GM23248 (cell line): ENCODE measurements around the gene MALAT1. TPM values are rescaled to one million over a fixed set of nuclear protein-coding genes. Genes with fewer than 3 reads are reported as not detected.

Experiments used
- DNase-seq: peaks from one replicate; pipeline ENCODE4 v3.0.0-alpha.2; 2015
- H2AFZ ChIP-seq: fragments of 200-600 bp; sonication (generic); 2 replicates; pipeline ENCODE4 v1.6.1; 2016; ENCODE audit warnings: antibody characterized with exemption
- H3F3A ChIP-seq: fragments of 200-600 bp; sonication (generic); 2 replicates; pipeline ENCODE4 v1.6.1; 2016; ENCODE audit warnings: mild to moderate bottlenecking, antibody characterized with exemption, mixed run types; ENCODE audit not compliant: insufficient read depth
- H3K27ac ChIP-seq: fragments of 200-600 bp; sonication (generic); 2 replicates; pipeline ENCODE4 v1.5.1; 2016; ENCODE audit warnings: mild to moderate bottlenecking
- H3K27me3 ChIP-seq: fragments of 200-600 bp; sonication (generic); replicated peaks from 2 replicates; pipeline ENCODE4 v1.6.1; 2016; ENCODE audit warnings: mild to moderate bottlenecking; ENCODE audit not compliant: insufficient read depth
- H3K36me3 ChIP-seq: fragments of 200-600 bp; sonication (generic); 2 replicates; pipeline ENCODE4 v1.6.1; 2016; ENCODE audit warnings: low read depth, mild to moderate bottlenecking
- H3K4me1 ChIP-seq: fragments of 200-600 bp; sonication (generic); 2 replicates; pipeline ENCODE4 v1.6.1; 2016; ENCODE audit warnings: mild to moderate bottlenecking; ENCODE audit not compliant: insufficient read depth
- H3K4me2 ChIP-seq: fragments of 200-600 bp; sonication (generic); one replicate; pipeline ENCODE4 v1.6.1; 2016; ENCODE audit warnings: mild to moderate bottlenecking; ENCODE audit not compliant: unreplicated experiment
- H3K4me3 ChIP-seq: fragments of 200-600 bp; sonication (generic); 2 replicates; pipeline ENCODE4 v1.5.1; 2016; ENCODE audit warnings: mild to moderate bottlenecking
- H3K79me2 ChIP-seq: fragments of 200-600 bp; sonication (generic); 2 replicates; pipeline ENCODE4 v1.6.1; 2016; ENCODE audit warnings: mild to moderate bottlenecking; ENCODE audit not compliant: insufficient read depth
- H3K9ac ChIP-seq: fragments of 200-600 bp; sonication (generic); 2 replicates; pipeline ENCODE4 v1.6.1; 2016; ENCODE audit warnings: mild to moderate bottlenecking
- H3K9me2 ChIP-seq: fragments of 200-600 bp; sonication (generic); 2 replicates; pipeline ENCODE4 v1.6.1; 2016; ENCODE audit warnings: mixed run types, mild to moderate bottlenecking, moderate library complexity; ENCODE audit not compliant: insufficient read depth
- H3K9me3 ChIP-seq: fragments of 200-600 bp; sonication (generic); one replicate; pipeline ENCODE4 v1.6.1; 2017; ENCODE audit warnings: low read depth
- H4K20me1 ChIP-seq: fragments of 200-600 bp; sonication (generic); 2 replicates; pipeline ENCODE4 v1.6.0; 2016; ENCODE audit not compliant: insufficient read depth
- EZH2 ChIP-seq: fragments of 200-600 bp; sonication (generic); IDR thresholded peaks from 2 replicates; pipeline ENCODE4 v1.6.1; 2018; ENCODE audit warnings: antibody characterized with exemption, mild to moderate bottlenecking; ENCODE audit not compliant: insufficient read depth, poor library complexity, severe bottlenecking
- EZH2phosphoT487 ChIP-seq: fragments of 200-600 bp; sonication (generic); IDR thresholded peaks from 2 replicates; pipeline ENCODE4 v1.6.1; 2018; ENCODE audit warnings: antibody characterized with exemption, moderate library complexity, mild to moderate bottlenecking, low read depth; ENCODE audit not compliant: insufficient read depth
- WGBS, 2 experiments: methylation state at CpG; one replicate each; pipeline ENCODE4 v1.1.6; 2015 to 2017; ENCODE audit warnings: low lambda C conversion rate in 2 of 2, low coverage in 1 of 2; ENCODE audit errors: missing lambda C conversion rate in 2 of 2; 5-methylcytosine and 5-hydroxymethylcytosine counted together
- in situ Hi-C: fragments of 300-500 bp; cut with MboI; formaldehyde crosslinking; loops from 2 replicates; pipeline ENCODE4 v1.15.0; 2020
- polyA plus RNA-seq: library from polyadenylated mRNA; unstranded; fragments of >200 nt; fragmentation: Nextera tagmentation; extraction: Ambion mirVana; gene quantifications from 2 replicates; pipeline ENCODE4 v1.2.1, GENCODE V29; 2016
- total RNA-seq: library from RNA; depleted of rRNA; stranded (reverse); fragments of >200 nt; shearing (Covaris generic); gene quantifications from 2 replicates; pipeline ENCODE4 v1.2.3, GENCODE V29; 2014

MALAT1 gene
- total and polyA plus RNA-seq, 2 experiments from 2014 or later: 2,638 to 13,207 TPM

DNA sequence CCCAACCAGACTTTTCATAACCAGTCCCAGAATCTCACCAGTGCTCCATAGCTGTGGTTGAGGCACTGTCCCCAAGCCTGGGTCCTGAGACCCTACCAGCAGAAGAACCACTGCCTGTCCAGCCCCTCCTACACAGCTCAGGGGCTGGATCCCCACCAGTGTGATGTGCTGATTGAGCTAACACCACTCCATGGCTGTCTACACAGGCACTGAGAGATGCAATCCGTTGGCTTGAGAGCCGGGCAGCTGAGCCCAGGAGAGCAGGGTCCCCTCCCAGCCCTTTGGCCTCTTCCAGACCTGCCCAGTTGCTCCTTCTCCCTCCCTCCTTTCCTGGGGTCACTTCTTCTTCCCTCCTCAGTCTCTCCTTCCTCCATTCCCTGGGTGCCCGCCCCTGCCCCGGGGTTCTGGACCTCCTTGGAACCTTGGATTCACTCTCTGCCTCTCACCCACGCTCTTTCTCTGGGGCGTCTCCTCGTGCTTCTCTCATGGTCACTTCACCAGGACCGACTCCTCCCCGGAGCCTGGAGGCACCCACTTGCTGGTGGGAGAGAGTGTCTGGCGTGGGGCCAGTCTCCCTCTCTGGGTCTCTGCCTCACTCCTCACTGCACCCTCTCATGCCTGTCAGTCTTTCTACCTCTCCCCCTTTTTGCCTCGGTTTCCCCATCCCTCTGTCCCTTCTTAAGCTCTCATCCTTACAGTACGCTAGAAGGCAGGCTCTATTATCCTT lies 25.3 kb downstream of the MALAT1 start:
- in situ Hi-C loops: no loop called here
- 6 to 12% methylated on average over 12 of the region's 12 CpGs for WGBS, 2 experiments
- H4K20me1 ChIP-seq: no peaks in the 10 kb centered on the region
- H3K4me2 ChIP-seq: peak overlapping the region; percentile 73
- H3K9me3 ChIP-seq: no peaks in the 10 kb centered on the region
- H3K79me2 ChIP-seq: peaks cover 43% of the 10 kb centered on the region
- H3K9ac ChIP-seq: peak overlapping the region; percentile 70
- H3K4me1 ChIP-seq: peaks cover 18% of the 10 kb centered on the region
- H3K9me2 ChIP-seq: no peaks in the 10 kb centered on the region
- 0 out of 2 replicates have a peak, but pooled peaks cover 4% of the 10 kb centered on the region for H3F3A ChIP-seq
- H3K27me3 ChIP-seq: no peaks in the 10 kb centered on the region
- TF ChIP-seq EZH2phosphoT487 (no peak), EZH2 (no peak)
- peak overlapping the region; percentile 65 for H3K27ac ChIP-seq
- peak; percentile 71 for DNase-seq
- peak overlapping the region; percentile 96 for H2AFZ ChIP-seq
- H3K36me3 ChIP-seq: peaks cover 16% of the 10 kb centered on the region
- H3K4me3 ChIP-seq: peak overlapping the region; percentile 68

GRCh38 chr11:65524741-65525545 lies 26.1 kb downstream of the MALAT1 start, which contains the start of gene SCYL1:
TSS of gene SCYL1 (plus strand) at chr11:65525083. CDS start at chr11:65525154, 71 bp downstream.
- TF ChIP-seq EZH2phosphoT487 (no peak), EZH2 (no peak)
- no peaks in the 10 kb centered on the region for H3K27me3 ChIP-seq
- in situ Hi-C loops: no loop called here
- H3K27ac ChIP-seq: peak within 1 kb of the TSS; percentile 86
- WGBS, 2 experiments: 4% methylated on average over 40 to 52 of the region's 82 CpGs
- H3K79me2 ChIP-seq: peaks cover 50% of the 10 kb centered on the region
- peak within 1 kb of the TSS; percentile 100 for H3K4me2 ChIP-seq
- no peaks in the 10 kb centered on the region for H4K20me1 ChIP-seq
- H3K4me1 ChIP-seq: peaks cover 18% of the 10 kb centered on the region
- peaks cover 4% of the 10 kb centered on the region; the same call in 1 of the 2 replicates for H3F3A ChIP-seq
- H3K9ac ChIP-seq: peak within 1 kb of the TSS; percentile 99
- H3K9me3 ChIP-seq: no peaks in the 10 kb centered on the region
- peak; percentile 92 for DNase-seq
- peak within 1 kb of the TSS; percentile 92 for H3K4me3 ChIP-seq
- peak within 1 kb of the TSS; percentile 96 for H2AFZ ChIP-seq
- H3K9me2 ChIP-seq: no peaks in the 10 kb centered on the region
- peaks cover 24% of the 10 kb centered on the region for H3K36me3 ChIP-seq

- no peaks in the 10 kb centered on the region for H3K9me2 ChIP-seq
- TF ChIP-seq EZH2 (no peak), EZH2phosphoT487 (no peak)
- H3K36me3 ChIP-seq: peaks cover 24% of the 10 kb centered on the region
- peaks cover 56% of the 10 kb centered on the region for H3K79me2 ChIP-seq
- H3F3A ChIP-seq: peaks cover 4% of the 10 kb centered on the region; the same call in 1 of the 2 replicates
- in situ Hi-C loops: no loop called here
- no peak for DNase-seq
- peak overlapping the region; percentile 99 for H3K9ac ChIP-seq
- H3K27ac ChIP-seq: peak overlapping the region; percentile 86
- peak overlapping the region; percentile 100 for H3K4me2 ChIP-seq
- H3K27me3 ChIP-seq: no peaks in the 10 kb centered on the region
- H3K4me1 ChIP-seq: peaks cover 18% of the 10 kb centered on the region
- WGBS, 2 experiments: 25 to 31% methylated on average over 28 to 31 of the region's 31 CpGs
- H4K20me1 ChIP-seq: no peaks in the 10 kb centered on the region
- H3K9me3 ChIP-seq: no peaks in the 10 kb centered on the region
- H2AFZ ChIP-seq: no peak overlapping the region
- H3K4me3 ChIP-seq: peak overlapping the region; percentile 92
Measured at GRCh38 chr11:65525546-65526480, 27.0 kb downstream of the MALAT1 start.

DNA sequence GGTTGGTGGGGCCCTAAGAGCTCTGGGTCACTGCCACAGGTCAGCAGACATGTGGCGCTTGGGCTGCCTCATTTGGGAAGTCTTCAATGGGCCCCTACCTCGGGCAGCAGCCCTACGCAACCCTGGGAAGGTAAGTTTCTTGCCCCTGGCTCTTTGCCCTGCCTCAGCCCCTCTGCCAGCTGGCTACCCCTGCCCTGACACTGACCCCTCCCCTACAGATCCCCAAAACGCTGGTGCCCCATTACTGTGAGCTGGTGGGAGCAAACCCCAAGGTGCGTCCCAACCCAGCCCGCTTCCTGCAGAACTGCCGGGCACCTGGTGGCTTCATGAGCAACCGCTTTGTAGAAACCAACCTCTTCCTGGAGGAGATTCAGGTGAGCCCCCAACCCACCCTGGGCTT lies 27.9 kb downstream of the MALAT1 start:
- H3K9me2 ChIP-seq: no peaks in the 10 kb centered on the region
- DNase-seq: no peak
- H3K27ac ChIP-seq: no peak overlapping the region
- 91 to 96% methylated on average over 8 of the region's 8 CpGs for WGBS, 2 experiments
- no peaks in the 10 kb centered on the region for H4K20me1 ChIP-seq
- no peak for TF ChIP-seq EZH2
- TF ChIP-seq EZH2phosphoT487: no peak
- no peak overlapping the region for H2AFZ ChIP-seq
- peak overlapping the region; percentile 92; the same call in 1 of the 2 replicates for H3K4me3 ChIP-seq
- H3K9me3 ChIP-seq: no peaks in the 10 kb centered on the region
- no peak overlapping the region for H3K4me2 ChIP-seq
- H3K79me2 ChIP-seq: peaks cover 56% of the 10 kb centered on the region
- peaks cover 32% of the 10 kb centered on the region for H3K36me3 ChIP-seq
- H3K4me1 ChIP-seq: peaks cover 18% of the 10 kb centered on the region
- H3K27me3 ChIP-seq: no peaks in the 10 kb centered on the region
- peaks cover 4% of the 10 kb centered on the region; the same call in 1 of the 2 replicates for H3F3A ChIP-seq
- H3K9ac ChIP-seq: peak overlapping the region; percentile 99
- in situ Hi-C loops: no loop called here
